ENCODE measurements around the gene TRAF2. TPM values are rescaled to one million over a fixed set of nuclear protein-coding genes. Genes with fewer than 3 reads are reported as not detected.

Gene TRAF2
- total RNA-seq, 2 donors from 2014 or later, result 5.2 to 30.7 TPM

DNA sequence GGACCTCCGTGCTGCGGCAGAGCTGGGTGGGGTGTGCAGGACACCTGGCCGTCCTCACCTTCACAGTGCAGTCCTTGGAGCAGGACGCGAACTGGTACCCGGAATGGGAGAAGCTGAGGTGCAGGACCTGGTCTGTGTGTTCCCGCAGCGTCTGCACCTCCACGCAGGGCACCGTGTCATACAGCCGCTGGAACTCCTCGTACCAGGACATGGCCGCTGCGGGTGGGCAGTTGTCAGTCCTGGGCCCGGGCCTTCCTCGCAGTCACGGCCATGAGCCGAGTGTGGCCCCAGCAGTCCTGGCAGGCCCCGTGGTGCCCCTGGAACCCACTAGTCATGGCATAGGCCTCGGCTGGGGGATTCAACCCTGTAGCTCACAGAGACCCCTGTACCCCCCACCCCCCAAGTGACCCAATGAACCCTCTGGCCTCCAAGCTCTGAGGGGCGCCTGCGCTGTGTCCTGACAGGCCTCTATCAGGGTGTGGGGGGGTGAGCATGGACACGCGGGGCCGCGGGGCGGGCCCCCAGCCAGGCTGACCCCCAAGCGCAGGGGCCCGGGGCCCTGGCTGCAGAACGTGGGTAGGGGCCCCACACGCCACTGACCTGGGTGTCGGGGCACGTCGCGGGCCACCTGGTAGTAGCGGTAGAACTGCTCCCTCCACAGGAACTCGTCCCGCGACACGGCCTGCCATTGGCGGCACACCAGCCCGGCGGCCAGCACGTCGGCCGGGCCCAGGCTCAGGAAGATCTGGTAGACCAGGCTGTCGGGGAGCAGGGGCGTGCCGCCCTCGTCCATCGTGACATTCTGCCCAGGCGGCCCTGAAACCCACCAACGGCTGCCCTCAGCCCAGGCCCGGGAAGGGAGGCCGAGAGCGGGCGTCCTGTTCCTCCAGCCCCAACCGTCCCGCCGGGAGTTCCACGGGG is 57.2 kb downstream of the TRAF2 start:
- H3K36me3 ChIP-seq (replicated peaks in 1 of 2; ENCODE audit: insufficient read depth in 1 of 2, low read depth in 2 of 2), result peaks cover 20 to 26% of the 10 kb centered on the region in 2 donors
- no peak for TF ChIP-seq POLR2A (IDR thresholded peaks at IDR 0.05)
- TF ChIP-seq, protein P1, sequence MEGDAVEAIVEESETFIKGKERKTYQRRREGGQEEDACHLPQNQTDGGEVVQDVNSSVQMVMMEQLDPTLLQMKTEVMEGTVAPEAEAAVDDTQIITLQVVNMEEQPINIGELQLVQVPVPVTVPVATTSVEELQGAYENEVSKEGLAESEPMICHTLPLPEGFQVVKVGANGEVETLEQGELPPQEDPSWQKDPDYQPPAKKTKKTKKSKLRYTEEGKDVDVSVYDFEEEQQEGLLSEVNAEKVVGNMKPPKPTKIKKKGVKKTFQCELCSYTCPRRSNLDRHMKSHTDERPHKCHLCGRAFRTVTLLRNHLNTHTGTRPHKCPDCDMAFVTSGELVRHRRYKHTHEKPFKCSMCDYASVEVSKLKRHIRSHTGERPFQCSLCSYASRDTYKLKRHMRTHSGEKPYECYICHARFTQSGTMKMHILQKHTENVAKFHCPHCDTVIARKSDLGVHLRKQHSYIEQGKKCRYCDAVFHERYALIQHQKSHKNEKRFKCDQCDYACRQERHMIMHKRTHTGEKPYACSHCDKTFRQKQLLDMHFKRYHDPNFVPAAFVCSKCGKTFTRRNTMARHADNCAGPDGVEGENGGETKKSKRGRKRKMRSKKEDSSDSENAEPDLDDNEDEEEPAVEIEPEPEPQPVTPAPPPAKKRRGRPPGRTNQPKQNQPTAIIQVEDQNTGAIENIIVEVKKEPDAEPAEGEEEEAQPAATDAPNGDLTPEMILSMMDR (IDR thresholded peaks at IDR 0.05), result no peak
- 19 to 69% methylated on average over 11 to 51 of the region's 61 CpGs for WGBS, 2 donors
- peak overlapping the region; percentile 46 to 78 for H3K4me3 ChIP-seq
- DNase-seq (peak in 3 of 4 donors; percentile 45 to 50 (median 47)), ATAC-seq (peak; percentile 8)
- intact Hi-C loops (cut with DNase I), result loop anchor here (10.0 kb wide), 1 partner anchor 89 kb away; the partner anchor contains the start of gene MAMDC4
- peaks cover 34% of the 10 kb centered on the region for H3K4me1 ChIP-seq
- H3K9me3 ChIP-seq, result no peaks in the 10 kb centered on the region
- no peaks in the 10 kb centered on the region for H3K27me3 ChIP-seq
- H3K27ac ChIP-seq, result peak overlapping the region; percentile 55 to 93 (median 76)

DNA sequence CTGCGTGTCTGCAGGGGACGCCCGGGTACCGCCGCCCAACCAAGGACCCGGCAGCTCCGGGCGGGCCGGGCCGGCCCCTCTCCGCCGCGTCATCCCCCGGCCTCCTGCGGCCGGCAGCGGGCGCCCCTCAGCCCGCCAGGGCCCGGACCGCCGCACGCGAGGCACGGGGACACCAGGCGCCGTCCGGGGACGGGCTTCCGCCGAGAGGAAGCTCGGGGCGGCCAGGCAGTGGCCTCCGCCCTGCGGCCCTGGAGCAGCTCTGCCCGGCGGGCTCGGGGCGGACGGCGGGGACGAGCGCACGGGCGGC is 57.8 kb downstream of the TRAF2 start:
- peaks cover 40% of the 10 kb centered on the region for H3K4me1 ChIP-seq
- H3K27me3 ChIP-seq, result no peaks in the 10 kb centered on the region
- H3K27ac ChIP-seq, result peak overlapping the region; percentile 55 to 93 (median 76)
- H3K36me3 ChIP-seq (replicated peaks in 1 of 2; ENCODE audit: insufficient read depth in 1 of 2, low read depth in 2 of 2), result peaks cover 20 to 26% of the 10 kb centered on the region in 2 donors
- peak overlapping the region; percentile 46 to 78 for H3K4me3 ChIP-seq
- DNase-seq (peak in 2 of 4 donors; percentile 51 to 53), ATAC-seq (peak; percentile 52)
- peak in 1 of 3 donors; percentile 28 for TF ChIP-seq POLR2A (IDR thresholded peaks at IDR 0.05)
- TF ChIP-seq, protein P1 (IDR thresholded peaks at IDR 0.05), result no peak
- intact Hi-C loops (cut with DNase I), result loop anchor here (10.0 kb wide), 1 partner anchor 89 kb away; the partner anchor contains the start of gene MAMDC4
- H3K9me3 ChIP-seq, result no peaks in the 10 kb centered on the region
- 1% methylated on average over 44 of the region's 45 CpGs; no CpG with 5 or more reads in 1 of the 2 donors for WGBS, 2 donors

DNA sequence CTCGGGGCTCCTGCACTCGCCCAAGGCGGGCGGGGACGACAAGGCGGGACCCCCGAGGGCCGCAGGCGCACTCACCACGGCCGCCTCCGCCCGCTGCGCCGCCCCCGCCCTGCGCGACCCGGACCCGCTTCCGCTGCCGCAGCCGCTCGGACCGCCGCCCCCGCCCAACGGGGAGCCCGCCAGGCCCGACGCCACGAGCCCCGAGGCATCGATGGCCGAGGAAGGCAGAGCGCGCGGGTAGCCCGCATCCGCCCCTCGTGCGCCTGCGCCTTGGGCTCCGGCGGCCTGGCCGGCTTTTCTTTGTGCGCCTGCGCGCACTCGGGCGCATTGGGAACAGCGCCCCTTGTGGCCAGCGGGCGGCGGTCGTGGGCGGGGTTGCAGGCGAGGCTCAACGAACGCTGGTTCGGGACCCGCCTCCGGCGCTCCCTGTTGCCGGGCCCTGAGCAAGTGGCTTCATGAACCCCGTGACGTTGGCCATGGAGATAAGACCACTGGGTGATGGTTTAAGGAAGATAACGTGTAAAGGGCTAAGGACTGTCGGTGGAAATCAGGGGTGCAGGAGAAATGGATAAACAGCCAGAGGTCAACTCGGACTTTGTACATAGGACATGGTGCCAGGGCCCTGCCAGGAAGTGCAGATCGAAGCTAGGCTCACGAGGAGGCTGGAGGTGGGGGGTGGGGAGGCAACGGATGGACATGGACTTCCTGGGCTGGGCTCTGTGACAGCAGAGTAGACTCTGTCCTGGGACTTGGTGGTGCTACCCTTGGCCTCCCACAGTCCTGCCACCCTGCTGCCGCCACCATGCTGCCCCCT is 58.4 kb downstream of the TRAF2 start, which contains the start of the genes C8G and FBXW5:
TSS of gene C8G (plus strand) at position 725 of the 814 bp plus-strand sequence. CDS start at position 803, 78 bp downstream.
TSS of gene FBXW5 (minus strand) at position 220 of the 814 bp plus-strand sequence. CDS start 655 bp downstream, outside the sequence.
- 3 to 6% methylated on average over 6 to 67 of the region's 74 CpGs for WGBS, 2 donors

More for the DNA sequence above, 58.4 kb downstream of the TRAF2 start, which contains the start of the genes C8G and FBXW5:
- Histone ChIP-seq H3K27ac (peak within 1 kb of the TSS; percentile 55 to 93 (median 76)), H3K9me3 (no peaks in the 10 kb centered on the region), H3K4me1 (peaks cover 44% of the 10 kb centered on the region), H3K36me3 (replicated peaks in 1 of 2; ENCODE audit: insufficient read depth in 1 of 2, low read depth in 2 of 2) (peaks cover 20 to 26% of the 10 kb centered on the region in 2 donors), H3K27me3 (no peaks in the 10 kb centered on the region), H3K4me3 (peak within 1 kb of the TSS; percentile 46 to 78)
- DNase-seq, result peak; percentile 94 to 96 (median 94)
- ATAC-seq, result peak; percentile 92
- no peak for TF ChIP-seq POLR2A (IDR thresholded peaks at IDR 0.05)
- TF ChIP-seq, protein P1 (IDR thresholded peaks at IDR 0.05), result peak; percentile 97 to 100 (median 99)
- intact Hi-C loops (cut with DNase I), result loop anchor here (10.0 kb wide), 1 partner anchor 90 kb away; the partner anchor contains the start of gene MAMDC4
